ENCODE measurements around the gene MAPK8. TPM values are rescaled to one million over a fixed set of nuclear protein-coding genes. Genes with fewer than 3 reads are reported as not detected.

The MAPK8 gene
- total and polyA plus RNA-seq, 9 of the 15 experiments (the other 6 are each of a cell fraction or from before 2014, with no cell fraction given): 6.4 to 159 (median 71.0) TPM

DNA sequence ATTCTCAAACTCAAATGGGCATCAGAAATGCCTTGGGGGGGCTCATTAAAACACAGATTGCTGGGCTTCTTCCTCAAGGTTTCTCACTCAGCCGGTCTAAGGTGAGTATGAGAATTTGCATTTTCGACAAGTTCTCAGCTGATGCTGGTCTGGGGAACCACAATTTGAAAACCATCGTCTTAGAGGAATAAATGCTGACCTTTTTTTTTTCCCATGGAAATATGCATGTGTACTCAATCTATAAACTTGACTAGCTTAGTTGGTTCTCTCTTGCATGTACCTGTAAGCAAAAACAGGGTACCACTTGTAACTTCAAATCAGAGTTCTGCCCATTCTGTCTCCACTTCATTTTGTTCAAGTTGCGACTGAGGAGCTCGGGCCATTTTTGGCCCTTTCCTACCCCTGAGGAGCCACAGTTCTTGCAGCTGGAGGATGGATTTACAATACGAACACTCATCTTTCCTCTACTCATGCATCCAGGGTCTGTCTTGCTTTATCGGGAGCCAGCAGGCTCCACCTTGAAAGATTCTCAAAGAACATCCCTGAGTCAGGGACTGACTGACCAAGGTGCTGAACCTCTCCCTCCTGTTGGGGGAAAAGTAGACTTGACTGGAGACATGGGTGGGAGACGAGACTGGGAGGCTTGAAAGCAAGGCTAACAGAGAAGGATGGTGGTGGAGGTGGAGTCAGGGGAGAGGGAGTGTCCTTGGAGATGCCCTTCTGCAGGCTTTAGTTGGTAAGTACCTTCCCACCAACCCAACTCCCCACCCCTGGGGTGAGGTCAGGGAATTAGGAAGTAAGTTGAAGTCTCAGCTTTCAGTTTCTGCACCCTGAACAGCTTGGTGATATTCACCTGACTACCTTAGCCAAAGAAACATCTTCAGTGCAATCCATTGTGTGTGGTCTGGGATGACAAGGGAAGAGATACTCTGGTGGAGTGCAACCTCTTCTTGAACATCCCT lies 3.7 kb upstream of the MAPK8 start (continued):
- TF ChIP-seq, protein P1, sequence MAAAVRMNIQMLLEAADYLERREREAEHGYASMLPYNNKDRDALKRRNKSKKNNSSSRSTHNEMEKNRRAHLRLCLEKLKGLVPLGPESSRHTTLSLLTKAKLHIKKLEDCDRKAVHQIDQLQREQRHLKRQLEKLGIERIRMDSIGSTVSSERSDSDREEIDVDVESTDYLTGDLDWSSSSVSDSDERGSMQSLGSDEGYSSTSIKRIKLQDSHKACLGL (CRISPR knock-in tag; IDR thresholded peaks at IDR 0.05; ENCODE audit: borderline replicate concordance, poor library complexity, severe bottlenecking): no peak
- TF ChIP-seq SAFB (IDR thresholded peaks at IDR 0.05; ENCODE audit: borderline replicate concordance, low read depth, low read length) (no peak), COPS2 (conservative IDR thresholded peaks at IDR 0.05) (no peak)
- TF ChIP-seq, protein P2, sequence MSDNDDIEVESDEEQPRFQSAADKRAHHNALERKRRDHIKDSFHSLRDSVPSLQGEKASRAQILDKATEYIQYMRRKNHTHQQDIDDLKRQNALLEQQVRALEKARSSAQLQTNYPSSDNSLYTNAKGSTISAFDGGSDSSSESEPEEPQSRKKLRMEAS (CRISPR knock-in tag; IDR thresholded peaks at IDR 0.05): no peak
- TF ChIP-seq, protein P3, sequence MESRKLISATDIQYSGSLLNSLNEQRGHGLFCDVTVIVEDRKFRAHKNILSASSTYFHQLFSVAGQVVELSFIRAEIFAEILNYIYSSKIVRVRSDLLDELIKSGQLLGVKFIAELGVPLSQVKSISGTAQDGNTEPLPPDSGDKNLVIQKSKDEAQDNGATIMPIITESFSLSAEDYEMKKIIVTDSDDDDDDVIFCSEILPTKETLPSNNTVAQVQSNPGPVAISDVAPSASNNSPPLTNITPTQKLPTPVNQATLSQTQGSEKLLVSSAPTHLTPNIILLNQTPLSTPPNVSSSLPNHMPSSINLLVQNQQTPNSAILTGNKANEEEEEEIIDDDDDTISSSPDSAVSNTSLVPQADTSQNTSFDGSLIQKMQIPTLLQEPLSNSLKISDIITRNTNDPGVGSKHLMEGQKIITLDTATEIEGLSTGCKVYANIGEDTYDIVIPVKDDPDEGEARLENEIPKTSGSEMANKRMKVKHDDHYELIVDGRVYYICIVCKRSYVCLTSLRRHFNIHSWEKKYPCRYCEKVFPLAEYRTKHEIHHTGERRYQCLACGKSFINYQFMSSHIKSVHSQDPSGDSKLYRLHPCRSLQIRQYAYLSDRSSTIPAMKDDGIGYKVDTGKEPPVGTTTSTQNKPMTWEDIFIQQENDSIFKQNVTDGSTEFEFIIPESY (CRISPR knock-in tag; IDR thresholded peaks at IDR 0.05): no peak

Measured in K562 (cell line).